Neural cell (in vitro differentiated cells): Measurements from ENCODE around the gene ZNF283. TPM values are rescaled to one million over a fixed set of nuclear protein-coding genes. Genes with fewer than 3 reads are reported as not detected.

Experiments
- H2AFZ ChIP-seq: fragments of 200-600, 300-800 bp; sonication (generic), shearing (Covaris generic); 2 replicates; pipeline ENCODE4 v1.6.0; 2014; ENCODE audit warnings: low read depth, mild to moderate bottlenecking, antibody characterized with exemption, low read length, moderate library complexity
- H3F3A ChIP-seq: fragments of 200-600 bp; shearing (Covaris generic); 2 replicates; pipeline ENCODE4 v1.6.1; 2016; ENCODE audit warnings: mild to moderate bottlenecking, moderate library complexity, mixed read lengths, antibody characterized with exemption, low read length; ENCODE audit not compliant: insufficient read depth, poor library complexity, severe bottlenecking
- H3K27ac ChIP-seq: fragments of 200-600, 300-800 bp; sonication (generic), shearing (Covaris generic); 2 replicates; pipeline ENCODE4 v1.5.1; 2014; ENCODE audit warnings: mild to moderate bottlenecking, low read length, moderate library complexity
- H3K27me3 ChIP-seq: fragments of 300-800, 200-600 bp; sonication (generic), shearing (Covaris generic); 2 replicates; pipeline ENCODE4 v1.6.0; 2014; ENCODE audit warnings: mild to moderate bottlenecking, low read depth, low read length, moderate library complexity; ENCODE audit not compliant: insufficient read depth
- H3K36me3 ChIP-seq: fragments of 300-800, 200-600 bp; sonication (generic), shearing (Covaris generic); 2 replicates; pipeline ENCODE4 v1.5.1; 2014; ENCODE audit warnings: mild to moderate bottlenecking, antibody characterized with exemption, low read length, moderate library complexity; ENCODE audit not compliant: insufficient read depth
- H3K4me2 ChIP-seq: fragments of 300-800, 200-600 bp; sonication (generic), shearing (Covaris generic); 2 replicates; pipeline ENCODE4 v1.6.0; 2014; ENCODE audit warnings: mild to moderate bottlenecking, low read length
- H3K4me3 ChIP-seq: fragments of 300-800, 200-600 bp; sonication (generic), shearing (Covaris generic); 2 replicates; pipeline ENCODE4 v1.5.1; 2014; ENCODE audit warnings: mild to moderate bottlenecking, low read length, moderate library complexity
- H3K79me2 ChIP-seq: fragments of 200-600 bp; shearing (Covaris generic); replicated peaks from 2 replicates; pipeline ENCODE4 v1.6.0; 2014; ENCODE audit warnings: mild to moderate bottlenecking, low read length, moderate library complexity; ENCODE audit not compliant: insufficient read depth
- H3K9ac ChIP-seq: fragments of 300-800, 200-600 bp; sonication (generic), shearing (Covaris generic); 2 replicates; pipeline ENCODE4 v1.6.1; 2016; ENCODE audit warnings: mild to moderate bottlenecking, low read length, mixed read lengths
- H3K9me2 ChIP-seq: fragments of 200-600 bp; shearing (Covaris generic); 2 replicates; pipeline ENCODE4 v1.6.1; 2016; ENCODE audit warnings: mild to moderate bottlenecking, low read length, mixed read lengths; ENCODE audit not compliant: insufficient read depth
- H3K9me3 ChIP-seq: fragments of 200-600, 300-800 bp; sonication (generic), shearing (Covaris generic); 2 replicates; pipeline ENCODE4 v1.6.1; 2016; ENCODE audit warnings: mild to moderate bottlenecking, mixed run types, low read length, moderate library complexity, mixed read lengths
- H4K20me1 ChIP-seq: fragments of 200-600 bp; shearing (Covaris generic); 2 replicates; pipeline ENCODE4 v1.6.1; 2016; ENCODE audit warnings: mild to moderate bottlenecking, mixed run types; ENCODE audit not compliant: insufficient read depth
- CTCF ChIP-seq: fragments of 450-650 bp; IDR thresholded peaks from 2 replicates; pipeline ENCODE4 v1.5.1; 2014; ENCODE audit warnings: antibody characterized with exemption, mild to moderate bottlenecking, moderate library complexity; ENCODE audit not compliant: poor library complexity, severe bottlenecking
- EP300 ChIP-seq: fragments of 450-650 bp; conservative IDR thresholded peaks from 2 replicates; pipeline ENCODE4 v1.6.1; 2014; ENCODE audit warnings: antibody characterized with exemption, mild to moderate bottlenecking, moderate library complexity; ENCODE audit not compliant: poor library complexity, severe bottlenecking
- EZH2 ChIP-seq: fragments of 200-600, 300-800 bp; shearing (Covaris generic), sonication (generic); IDR thresholded peaks from 2 replicates; pipeline ENCODE4 v1.6.1; 2014; ENCODE audit warnings: antibody characterized with exemption, low read length, borderline replicate concordance, mild to moderate bottlenecking; ENCODE audit not compliant: insufficient read depth, poor library complexity, severe bottlenecking
- MXI1 ChIP-seq: fragments of 450-650 bp; conservative IDR thresholded peaks from 2 replicates; pipeline ENCODE4 v1.6.1; 2014; ENCODE audit warnings: antibody characterized with exemption, mild to moderate bottlenecking; ENCODE audit not compliant: poor library complexity, severe bottlenecking
- POLR2AphosphoS5 ChIP-seq: IDR thresholded peaks from 2 replicates; pipeline ENCODE4 v1.6.1; 2012
- RAD21 ChIP-seq: fragments of 450-650 bp; conservative IDR thresholded peaks from 2 replicates; pipeline ENCODE4 v1.6.1; 2014; ENCODE audit warnings: antibody characterized with exemption, mild to moderate bottlenecking, moderate library complexity
- REST ChIP-seq: IDR thresholded peaks from 2 replicates; pipeline ENCODE4 v1.6.1; 2012; ENCODE audit warnings: borderline replicate concordance
- SMC3 ChIP-seq: fragments of 450-650 bp; conservative IDR thresholded peaks from 2 replicates; pipeline ENCODE4 v1.6.1; 2014; ENCODE audit warnings: antibody characterized with exemption, mild to moderate bottlenecking, moderate library complexity; ENCODE audit not compliant: poor library complexity
- TAF1 ChIP-seq: IDR thresholded peaks from 2 replicates; pipeline ENCODE4 v1.6.1; 2012; ENCODE audit warnings: low read depth
- polyA minus RNA-seq: library from RNA; depleted of rRNA, polyadenylated mRNA; stranded (reverse); fragments of >200 nt; gene quantifications from 2 replicates; pipeline ENCODE4 v1.2.3, GENCODE V29; 2014
- polyA plus RNA-seq: library from polyadenylated mRNA; depleted of rRNA; stranded (reverse); fragments of >200 nt; gene quantifications from 2 replicates; pipeline ENCODE4 v1.2.3, GENCODE V29; 2014

Gene ZNF283
- polyA plus RNA-seq (14.9 and 19.4 TPM in 2 replicates), polyA minus RNA-seq (36.5 and 45.0 TPM in 2 replicates)

DNA sequence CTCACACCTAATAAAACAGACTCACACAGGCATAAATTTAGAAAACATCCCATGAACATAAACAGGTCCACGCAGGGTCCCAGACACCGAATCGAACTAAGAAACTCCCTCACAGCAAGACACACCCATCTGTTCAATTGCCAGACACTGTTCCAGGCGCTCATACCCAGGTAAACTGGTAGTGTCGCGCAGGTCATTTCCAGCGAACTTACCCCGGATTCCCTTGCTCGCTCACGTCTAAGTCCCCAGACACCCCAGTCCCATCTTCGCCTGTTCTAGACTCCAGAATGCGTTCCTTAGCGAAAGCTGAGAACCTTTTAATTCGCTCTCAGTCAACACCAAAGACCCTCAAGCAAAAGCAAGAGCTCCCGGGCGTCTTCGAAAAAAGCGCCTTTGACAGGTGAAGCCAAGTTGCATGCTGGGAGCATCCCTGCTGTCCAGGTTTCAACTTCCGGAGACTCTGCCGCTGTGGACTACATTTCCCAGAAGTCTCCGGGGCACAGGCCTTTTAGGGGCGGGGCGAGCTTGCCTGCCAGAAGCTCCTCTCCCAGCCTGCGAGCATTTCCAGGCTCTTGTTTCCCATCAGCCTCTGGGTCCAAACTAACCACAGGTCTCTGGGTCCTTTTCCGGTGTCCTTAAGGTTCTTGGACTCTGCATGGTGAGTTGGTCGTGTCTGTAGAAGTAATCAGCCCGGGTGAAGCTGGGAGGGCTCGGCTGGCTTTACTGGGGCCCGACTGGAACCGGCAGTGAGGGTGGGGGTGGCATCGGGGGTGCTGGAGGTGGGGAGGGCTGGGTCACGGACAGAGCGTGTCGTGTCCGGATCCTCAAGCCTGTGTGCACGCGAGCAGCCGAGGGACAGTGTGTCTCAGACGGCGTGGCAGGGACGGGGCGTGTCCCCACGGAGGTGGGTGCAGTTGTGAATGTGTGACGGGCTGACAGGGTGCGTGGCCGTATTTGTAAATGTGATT is at the start of gene ZNF283:
Gene ZNF283, plus strand, starts transcription at position 535 of the 968 bp plus-strand sequence. CDS start 6,184 bp downstream, outside the sequence.
- Histone ChIP-seq H3K27me3 (no peaks in the 10 kb centered on the region), H4K20me1 (no peaks in the 10 kb centered on the region), H2AFZ (peak within 1 kb of the TSS; percentile 19), H3K9me2 (no peaks in the 10 kb centered on the region), H3K4me2 (peak within 1 kb of the TSS; percentile 71), H3K4me3 (peak within 1 kb of the TSS; percentile 75), H3F3A (no peaks in the 10 kb centered on the region), H3K79me2 (peaks cover 8% of the 10 kb centered on the region), H3K27ac (peak within 1 kb of the TSS; percentile 23), H3K36me3 (no peaks in the 10 kb centered on the region), H3K9me3 (no peaks in the 10 kb centered on the region), H3K9ac (peak within 1 kb of the TSS; percentile 64)
- no peak for TF ChIP-seq TAF1
- TF ChIP-seq EZH2: no peak
- TF ChIP-seq POLR2AphosphoS5: peak; percentile 27

- Histone ChIP-seq H2AFZ (no peak overlapping the region), H3K4me2 (no peak overlapping the region), H4K20me1 (no peaks in the 10 kb centered on the region), H3K4me3 (no peak overlapping the region), H3K9me3 (no peaks in the 10 kb centered on the region), H3K79me2 (no peaks in the 10 kb centered on the region), H3F3A (no peaks in the 10 kb centered on the region), H3K9me2 (no peaks in the 10 kb centered on the region), H3K27ac (no peak overlapping the region), H3K27me3 (peaks cover 16% of the 10 kb centered on the region), H3K9ac (no peak overlapping the region), H3K36me3 (no peaks in the 10 kb centered on the region)
- TF ChIP-seq CTCF: no peak
- no peak for TF ChIP-seq EZH2
- no peak for TF ChIP-seq REST
- no peak for TF ChIP-seq RAD21
- no peak for TF ChIP-seq POLR2AphosphoS5
- no peak for TF ChIP-seq EP300
- TF ChIP-seq MXI1: no peak
- TF ChIP-seq SMC3: no peak
- no peak for TF ChIP-seq TAF1
Observed at GRCh38 chr19:43778651-43779050, 48.5 kb upstream of the ZNF283 start.
